ENCODE measurements around the gene COL4A2. TPM values are rescaled to one million over a fixed set of nuclear protein-coding genes. Genes with fewer than 3 reads are reported as not detected.

COL4A2 gene
- total and polyA plus RNA-seq, 7 experiments from 2014 or later = 0.05 TPM; not detected in 6

GRCh38 chr13:110463156-110463555, 156.1 kb downstream of the COL4A2 start:
- no peaks in the 10 kb centered on the region for H3K9me3 ChIP-seq (ENCODE audit: control insufficient read depth in 2 of 3, low read length in 3 of 3)
- H3K4me3 ChIP-seq (ENCODE audit: low read length) = no peak overlapping the region
- Mint-ChIP-seq H3K4me1 (peaks cover 0 to 8% (median 0%) of the 10 kb centered on the region in 7 donors), H3K36me3 (no peaks in the 10 kb centered on the region), H3K9me3 (peaks cover 0 to 2% (median 0%) of the 10 kb centered on the region in 11 donors), H3K27me3 (peaks cover 0 to 12% (median 5%) of the 10 kb centered on the region in 5 donors), H3K27ac (no peak overlapping the region), H3K4me3 (no peak overlapping the region)
- no peaks in the 10 kb centered on the region for H3K4me1 ChIP-seq (ENCODE audit: control insufficient read depth in 2 of 2, insufficient read depth in 2 of 2, low read length in 2 of 2)
- no peaks in the 10 kb centered on the region for H3K36me3 ChIP-seq (ENCODE audit: control insufficient read depth in 2 of 3, insufficient read depth in 3 of 3, low read length in 3 of 3)
- no peak for DNase-seq
- ATAC-seq = no peak
- intact Hi-C loops (cut with micrococcal nuclease) = no loop called here
- H3K27me3 ChIP-seq (ENCODE audit: control insufficient read depth in 2 of 2, insufficient read depth in 2 of 2, low read length in 2 of 2) = no peaks in the 10 kb centered on the region
- CTCF ChIA-PET = interaction anchor here (0.6 to 0.9 kb wide), 2 partner anchors 244 to 355 kb away, joined by 3 to 4 read pairs; no protein-coding TSS in a partner anchor
- POLR2A ChIA-PET = no interaction called here
- no peak overlapping the region for H3K27ac ChIP-seq (ENCODE audit: low read depth, low read length)

GRCh38 chr13:110463871-110464510, 156.9 kb downstream of the COL4A2 start:
- H3K4me3 ChIP-seq (ENCODE audit: low read length) = no peak overlapping the region
- no peak overlapping the region for H3K27ac ChIP-seq (ENCODE audit: low read depth, low read length)
- CTCF ChIA-PET = interaction anchor here (0.9 kb wide), 1 partner anchor 354 kb away, joined by 4 read pairs; no protein-coding TSS in a partner anchor
- intact Hi-C loops (cut with micrococcal nuclease) = no loop called here
- Mint-ChIP-seq H3K4me3 (no peak overlapping the region), H3K27me3 (peaks cover 0 to 8% (median 2%) of the 10 kb centered on the region in 5 donors), H3K9me3 (peaks cover 0 to 2% (median 0%) of the 10 kb centered on the region in 11 donors), H3K36me3 (no peaks in the 10 kb centered on the region), H3K27ac (peak overlapping the region in 1 of 9 donors; percentile 72), H3K4me1 (peaks cover 0 to 8% (median 0%) of the 10 kb centered on the region in 7 donors)
- H3K36me3 ChIP-seq (ENCODE audit: control insufficient read depth in 2 of 3, insufficient read depth in 3 of 3, low read length in 3 of 3) = no peaks in the 10 kb centered on the region
- H3K4me1 ChIP-seq (ENCODE audit: control insufficient read depth in 2 of 2, insufficient read depth in 2 of 2, low read length in 2 of 2) = no peaks in the 10 kb centered on the region
- ATAC-seq (peak; percentile 74), DNase-seq (no peak)
- no peaks in the 10 kb centered on the region for H3K27me3 ChIP-seq (ENCODE audit: control insufficient read depth in 2 of 2, insufficient read depth in 2 of 2, low read length in 2 of 2)
- POLR2A ChIA-PET = no interaction called here
- H3K9me3 ChIP-seq (ENCODE audit: control insufficient read depth in 2 of 3, low read length in 3 of 3) = no peaks in the 10 kb centered on the region

GRCh38 chr13:110464556-110465333, 157.7 kb downstream of the COL4A2 start:
- Mint-ChIP-seq H3K4me1 (peaks cover 0 to 8% (median 0%) of the 10 kb centered on the region in 7 donors), H3K4me3 (no peak overlapping the region), H3K27me3 (peaks cover 0 to 8% (median 2%) of the 10 kb centered on the region in 5 donors), H3K36me3 (no peaks in the 10 kb centered on the region), H3K9me3 (peaks cover 0 to 2% (median 0%) of the 10 kb centered on the region in 11 donors), H3K27ac (peak overlapping the region in 1 of 9 donors; percentile 72)
- Histone ChIP-seq H3K27ac (ENCODE audit: low read depth, low read length) (no peak overlapping the region), H3K27me3 (ENCODE audit: control insufficient read depth in 2 of 2, insufficient read depth in 2 of 2, low read length in 2 of 2) (no peaks in the 10 kb centered on the region), H3K4me3 (ENCODE audit: low read length) (no peak overlapping the region), H3K4me1 (ENCODE audit: control insufficient read depth in 2 of 2, insufficient read depth in 2 of 2, low read length in 2 of 2) (no peaks in the 10 kb centered on the region), H3K36me3 (ENCODE audit: control insufficient read depth in 2 of 3, insufficient read depth in 3 of 3, low read length in 3 of 3) (no peaks in the 10 kb centered on the region), H3K9me3 (ENCODE audit: control insufficient read depth in 2 of 3, low read length in 3 of 3) (no peaks in the 10 kb centered on the region)
- ChIA-PET POLR2A (no interaction called here), CTCF (interaction anchor here (1.3 kb wide), 1 partner anchor 9 kb away, joined by 4 read pairs; no protein-coding TSS in a partner anchor)
- intact Hi-C loops (cut with micrococcal nuclease) = no loop called here
- no peak for DNase-seq
- no peak for ATAC-seq

- Histone ChIP-seq H3K27me3 (ENCODE audit: control insufficient read depth in 2 of 2, insufficient read depth in 2 of 2, low read length in 2 of 2) (no peaks in the 10 kb centered on the region), H3K4me1 (ENCODE audit: control insufficient read depth in 2 of 2, insufficient read depth in 2 of 2, low read length in 2 of 2) (no peaks in the 10 kb centered on the region), H3K27ac (ENCODE audit: low read depth, low read length) (no peak overlapping the region), H3K4me3 (ENCODE audit: low read length) (no peak overlapping the region), H3K36me3 (ENCODE audit: control insufficient read depth in 2 of 3, insufficient read depth in 3 of 3, low read length in 3 of 3) (no peaks in the 10 kb centered on the region), H3K9me3 (ENCODE audit: control insufficient read depth in 2 of 3, low read length in 3 of 3) (no peaks in the 10 kb centered on the region)
- Mint-ChIP-seq H3K4me1 (peaks cover 0 to 10% (median 0%) of the 10 kb centered on the region in 7 donors), H3K36me3 (no peaks in the 10 kb centered on the region), H3K27ac (no peak overlapping the region), H3K27me3 (peaks cover 4 to 14% (median 6%) of the 10 kb centered on the region in 5 donors), H3K9me3 (peaks cover 0 to 2% (median 0%) of the 10 kb centered on the region in 11 donors), H3K4me3 (no peak overlapping the region)
- CTCF ChIA-PET = interaction anchor here (1.3 kb wide), 1 partner anchor 10 kb away, joined by 4 read pairs; no protein-coding TSS in a partner anchor
- no peak for DNase-seq
- intact Hi-C loops (cut with micrococcal nuclease) = no loop called here
- POLR2A ChIA-PET = no interaction called here
- ATAC-seq = no peak
These were observed 158.6 kb downstream of the COL4A2 start for GRCh38 chr13:110465696-110466095.

DNA sequence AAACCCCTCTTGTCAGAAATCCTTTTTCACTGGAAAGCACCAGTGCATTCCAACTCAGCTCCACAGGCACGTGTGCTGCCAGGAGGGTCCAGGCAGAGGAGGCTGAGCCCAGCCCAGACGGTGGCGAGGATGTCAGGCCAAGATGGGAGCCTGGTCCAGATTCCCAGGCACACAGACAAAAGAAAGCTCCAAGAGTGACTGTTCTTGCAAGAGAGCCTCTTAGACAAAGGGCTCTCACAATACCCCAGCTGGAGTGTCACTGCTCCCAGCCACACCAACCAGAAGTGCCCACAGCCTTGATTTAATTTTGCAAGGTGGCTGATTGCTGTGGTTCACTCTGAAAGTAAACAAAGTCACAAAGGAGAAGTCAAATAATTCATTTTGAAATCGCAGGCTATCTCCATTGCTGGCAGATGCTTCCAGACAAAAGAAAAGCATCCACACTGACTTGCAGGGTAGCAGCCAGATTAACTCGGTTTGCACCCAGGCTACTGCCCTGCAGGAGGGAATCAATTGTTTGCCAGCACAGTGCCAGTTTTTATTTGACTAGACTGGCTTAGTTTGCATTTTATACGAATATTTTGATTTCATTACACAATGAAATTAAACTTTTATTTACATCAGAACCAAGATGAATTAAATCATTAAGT, 159.3 kb downstream of the COL4A2 start:
- H3K27ac ChIP-seq (ENCODE audit: low read depth, low read length) = no peak overlapping the region
- ATAC-seq = no peak
- POLR2A ChIA-PET = no interaction called here

DNA sequence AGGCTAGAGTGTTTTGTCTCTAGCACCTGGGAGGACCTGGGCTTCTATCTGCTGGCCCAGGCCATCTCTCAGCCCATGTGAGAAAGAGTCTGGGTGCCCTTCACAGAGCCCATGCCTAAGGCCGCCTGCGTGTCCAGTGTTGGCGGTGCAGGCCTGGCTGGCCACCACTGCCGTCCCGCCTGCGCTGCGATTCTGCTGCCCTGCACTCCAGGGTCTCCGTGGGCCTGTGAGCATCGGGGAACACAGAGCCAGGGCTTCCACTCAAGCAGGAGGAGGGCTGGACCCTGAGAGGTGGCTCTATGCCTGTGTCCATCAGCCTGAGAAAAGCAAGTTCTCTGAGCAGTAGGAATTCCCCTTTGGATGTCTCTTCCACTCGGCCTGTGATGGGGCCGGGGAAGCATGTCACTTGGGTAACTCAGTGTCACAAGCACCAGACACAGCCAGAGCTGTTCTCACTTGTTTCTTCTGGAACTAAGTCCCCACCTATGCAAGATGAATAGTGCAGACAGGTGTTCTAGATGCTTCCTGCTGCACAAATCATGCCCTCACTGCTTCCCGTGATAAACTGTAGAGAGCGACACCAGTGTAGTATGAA, 160.5 kb downstream of the COL4A2 start:
- ATAC-seq = no peak
- ChIA-PET POLR2A (no interaction called here), CTCF (no interaction called here)
- peaks cover 7 to 19% (median 15%) of the 10 kb centered on the region in 5 donors for H3K27me3 Mint-ChIP-seq
- Histone ChIP-seq H3K4me1 (ENCODE audit: control insufficient read depth in 2 of 2, insufficient read depth in 2 of 2, low read length in 2 of 2) (no peaks in the 10 kb centered on the region), H3K36me3 (ENCODE audit: control insufficient read depth in 2 of 3, insufficient read depth in 3 of 3, low read length in 3 of 3) (no peaks in the 10 kb centered on the region), H3K9me3 (ENCODE audit: control insufficient read depth in 2 of 3, low read length in 3 of 3) (no peaks in the 10 kb centered on the region), H3K27me3 (ENCODE audit: control insufficient read depth in 2 of 2, insufficient read depth in 2 of 2, low read length in 2 of 2) (no peaks in the 10 kb centered on the region), H3K27ac (ENCODE audit: low read depth, low read length) (no peak overlapping the region), H3K4me3 (ENCODE audit: low read length) (no peak overlapping the region)
- intact Hi-C loops (cut with micrococcal nuclease) = no loop called here
- H3K9me3 Mint-ChIP-seq = peaks cover 0 to 2% (median 0%) of the 10 kb centered on the region in 11 donors
- H3K4me1 Mint-ChIP-seq = peaks cover 0 to 12% (median 0%) of the 10 kb centered on the region in 7 donors
- no peak for DNase-seq
- no peak overlapping the region for H3K4me3 Mint-ChIP-seq
- no peak overlapping the region for H3K27ac Mint-ChIP-seq
- H3K36me3 Mint-ChIP-seq = no peaks in the 10 kb centered on the region

More for the DNA sequence above, 159.3 kb downstream of the COL4A2 start:
- Mint-ChIP-seq H3K4me1 (peaks cover 0 to 10% (median 0%) of the 10 kb centered on the region in 7 donors), H3K27ac (no peak overlapping the region), H3K4me3 (no peak overlapping the region), H3K36me3 (no peaks in the 10 kb centered on the region), H3K9me3 (peaks cover 0 to 2% (median 0%) of the 10 kb centered on the region in 11 donors), H3K27me3 (peaks cover 7 to 18% (median 13%) of the 10 kb centered on the region in 5 donors)
- no peaks in the 10 kb centered on the region for H3K4me1 ChIP-seq (ENCODE audit: control insufficient read depth in 2 of 2, insufficient read depth in 2 of 2, low read length in 2 of 2)
- no peaks in the 10 kb centered on the region for H3K36me3 ChIP-seq (ENCODE audit: control insufficient read depth in 2 of 3, insufficient read depth in 3 of 3, low read length in 3 of 3)
- CTCF ChIA-PET = no interaction called here
- intact Hi-C loops (cut with micrococcal nuclease) = no loop called here
- H3K27me3 ChIP-seq (ENCODE audit: control insufficient read depth in 2 of 2, insufficient read depth in 2 of 2, low read length in 2 of 2) = no peaks in the 10 kb centered on the region
- DNase-seq = no peak
- no peaks in the 10 kb centered on the region for H3K9me3 ChIP-seq (ENCODE audit: control insufficient read depth in 2 of 3, low read length in 3 of 3)
- no peak overlapping the region for H3K4me3 ChIP-seq (ENCODE audit: low read length)
